ENCODE measurements around the gene PSEN1. TPM values are rescaled to one million over a fixed set of nuclear protein-coding genes. Genes with fewer than 3 reads are reported as not detected.

The PSEN1 gene
- total RNA-seq, 1 donor from 2014 or later = 41.1 TPM

DNA sequence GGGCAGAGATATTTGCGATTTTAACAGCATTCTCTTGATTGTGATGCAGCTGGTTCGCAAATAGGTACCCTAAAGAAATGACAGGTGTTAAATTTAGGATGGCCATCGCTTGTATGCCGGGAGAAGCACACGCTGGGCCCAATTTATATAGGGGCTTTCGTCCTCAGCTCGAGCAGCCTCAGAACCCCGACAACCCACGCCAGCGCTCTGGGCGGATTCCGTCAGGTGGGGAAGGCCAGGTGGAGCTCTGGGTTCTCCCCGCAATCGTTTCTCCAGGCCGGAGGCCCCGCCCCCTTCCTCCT is 271 bp upstream of the PSEN1 start:
- H3K27ac Mint-ChIP-seq = peak overlapping the region; percentile 100
- peaks cover 22% of the 10 kb centered on the region for H3K9me3 Mint-ChIP-seq
- H3K4me1 Mint-ChIP-seq (ENCODE audit: low read depth) = peaks cover 17% of the 10 kb centered on the region
- H3K27me3 Mint-ChIP-seq (ENCODE audit: insufficient read depth) = no peaks in the 10 kb centered on the region
- H3K4me3 Mint-ChIP-seq = peak overlapping the region; percentile 86
- peaks cover 23% of the 10 kb centered on the region for H3K36me3 Mint-ChIP-seq (ENCODE audit: low read depth)
- DNase-seq (ENCODE audit: low spot score) = no peak
- intact Hi-C loops (cut with micrococcal nuclease) = loop anchor here (1.0 to 10.0 kb wide), 9 partner anchors 78 to 1356 kb away; partner anchors contain the start of genes ALDH6A1, DCAF4, ISCA2 and LIN52

GRCh38 chr14:73140811-73141323 is 4.6 kb downstream of the PSEN1 start:
- H3K9me3 Mint-ChIP-seq = peaks cover 4% of the 10 kb centered on the region
- H3K27ac Mint-ChIP-seq = peak overlapping the region; percentile 49
- no peaks in the 10 kb centered on the region for H3K27me3 Mint-ChIP-seq (ENCODE audit: insufficient read depth)
- H3K4me1 Mint-ChIP-seq (ENCODE audit: low read depth) = peaks cover 30% of the 10 kb centered on the region
- intact Hi-C loops (cut with micrococcal nuclease) = no loop called here
- peaks cover 17% of the 10 kb centered on the region for H3K36me3 Mint-ChIP-seq (ENCODE audit: low read depth)
- H3K4me3 Mint-ChIP-seq = no peak overlapping the region
- no peak for DNase-seq (ENCODE audit: low spot score)

DNA sequence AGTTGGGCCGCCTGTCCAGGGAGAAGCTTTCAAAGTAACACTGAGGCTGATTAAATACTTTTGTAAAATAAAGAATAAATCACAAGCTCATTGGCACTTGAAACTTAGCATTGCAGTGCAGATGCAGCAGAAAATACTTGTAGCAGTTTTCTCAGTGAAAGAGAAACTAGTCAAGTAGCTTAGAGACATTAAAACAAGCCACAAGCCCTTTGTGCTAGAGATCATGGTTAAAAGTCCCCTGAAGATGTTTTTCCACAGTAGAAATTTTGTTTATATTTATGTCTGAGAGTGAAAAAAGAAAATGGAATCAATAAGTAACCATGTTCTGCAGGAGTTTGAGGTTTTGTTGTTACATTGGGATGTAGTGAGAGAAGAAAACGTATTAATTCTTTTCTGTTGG is 5.9 kb downstream of the PSEN1 start:
- no peak for DNase-seq (ENCODE audit: low spot score)
- Mint-ChIP-seq H3K27ac (peak overlapping the region; percentile 70), H3K4me3 (no peak overlapping the region), H3K27me3 (ENCODE audit: insufficient read depth) (no peaks in the 10 kb centered on the region), H3K9me3 (peaks cover 4% of the 10 kb centered on the region), H3K36me3 (ENCODE audit: low read depth) (peaks cover 14% of the 10 kb centered on the region), H3K4me1 (ENCODE audit: low read depth) (peaks cover 26% of the 10 kb centered on the region)
- intact Hi-C loops (cut with micrococcal nuclease) = no loop called here

- Mint-ChIP-seq H3K9me3 (peaks cover 4% of the 10 kb centered on the region), H3K27me3 (ENCODE audit: insufficient read depth) (no peaks in the 10 kb centered on the region), H3K4me1 (ENCODE audit: low read depth) (peaks cover 21% of the 10 kb centered on the region), H3K27ac (peak overlapping the region; percentile 28), H3K36me3 (ENCODE audit: low read depth) (peaks cover 11% of the 10 kb centered on the region), H3K4me3 (no peak overlapping the region)
- DNase-seq (ENCODE audit: low spot score) = no peak
- intact Hi-C loops (cut with micrococcal nuclease) = no loop called here
Observed at GRCh38 chr14:73143003-73143402, 6.7 kb downstream of the PSEN1 start.

DNA sequence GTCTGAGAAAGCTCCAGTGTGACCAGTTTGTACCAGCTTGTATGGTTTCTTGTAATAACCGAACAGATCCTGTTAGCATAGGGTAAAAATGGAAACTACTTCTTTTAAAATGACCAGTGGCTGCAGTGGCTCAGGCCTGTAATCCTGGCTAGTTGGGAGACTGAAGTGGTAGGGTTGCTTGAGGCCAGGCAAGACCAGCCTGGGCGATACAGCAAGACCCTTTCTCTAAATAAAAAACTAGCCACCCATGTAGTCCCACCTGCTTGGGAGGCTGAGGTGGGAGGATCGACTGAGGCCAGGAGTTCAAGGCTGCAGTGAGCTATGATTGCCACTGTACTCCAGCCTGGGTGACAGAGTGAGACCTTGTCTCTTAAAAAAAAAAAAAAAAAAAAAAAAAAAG is 7.3 kb downstream of the PSEN1 start:
- H3K36me3 Mint-ChIP-seq (ENCODE audit: low read depth) = peaks cover 15% of the 10 kb centered on the region
- intact Hi-C loops (cut with micrococcal nuclease) = no loop called here
- no peak overlapping the region for H3K27ac Mint-ChIP-seq
- peaks cover 21% of the 10 kb centered on the region for H3K4me1 Mint-ChIP-seq (ENCODE audit: low read depth)
- DNase-seq (ENCODE audit: low spot score) = no peak
- H3K9me3 Mint-ChIP-seq = peaks cover 4% of the 10 kb centered on the region
- H3K27me3 Mint-ChIP-seq (ENCODE audit: insufficient read depth) = no peaks in the 10 kb centered on the region
- H3K4me3 Mint-ChIP-seq = no peak overlapping the region

DNA sequence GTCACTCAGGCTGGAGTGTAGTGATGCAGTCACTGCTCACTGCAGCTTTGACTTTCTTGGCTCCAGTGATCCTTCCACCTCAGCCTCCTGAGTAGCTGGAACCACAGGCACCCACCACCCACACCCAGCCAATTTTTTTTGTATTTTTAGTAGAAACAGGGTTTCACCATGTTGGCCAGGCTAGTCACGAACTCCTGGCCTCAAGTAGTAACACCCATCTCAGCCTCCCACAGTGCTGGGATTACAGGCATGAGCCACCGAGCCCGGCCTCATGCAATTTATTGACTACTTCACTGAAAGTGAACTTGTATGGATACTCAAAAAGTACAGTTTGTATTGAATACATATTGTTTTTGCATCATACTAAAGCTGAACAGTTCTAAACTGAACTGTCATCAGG is 9.1 kb downstream of the PSEN1 start:
- no peak for DNase-seq (ENCODE audit: low spot score)
- intact Hi-C loops (cut with micrococcal nuclease) = no loop called here
- Mint-ChIP-seq H3K9me3 (peaks cover 4% of the 10 kb centered on the region), H3K4me1 (ENCODE audit: low read depth) (peaks cover 20% of the 10 kb centered on the region), H3K27me3 (ENCODE audit: insufficient read depth) (no peaks in the 10 kb centered on the region), H3K27ac (no peak overlapping the region), H3K4me3 (no peak overlapping the region), H3K36me3 (ENCODE audit: low read depth) (peaks cover 22% of the 10 kb centered on the region)

GRCh38 chr14:73146111-73146510 is 9.8 kb downstream of the PSEN1 start:
- H3K9me3 Mint-ChIP-seq = peaks cover under 1% of the 10 kb centered on the region
- intact Hi-C loops (cut with micrococcal nuclease) = no loop called here
- peak overlapping the region; percentile 12 for H3K27ac Mint-ChIP-seq
- H3K4me3 Mint-ChIP-seq = no peak overlapping the region
- H3K4me1 Mint-ChIP-seq (ENCODE audit: low read depth) = peaks cover 13% of the 10 kb centered on the region
- H3K27me3 Mint-ChIP-seq (ENCODE audit: insufficient read depth) = no peaks in the 10 kb centered on the region
- peaks cover 14% of the 10 kb centered on the region for H3K36me3 Mint-ChIP-seq (ENCODE audit: low read depth)
- no peak for DNase-seq (ENCODE audit: low spot score)

DNA sequence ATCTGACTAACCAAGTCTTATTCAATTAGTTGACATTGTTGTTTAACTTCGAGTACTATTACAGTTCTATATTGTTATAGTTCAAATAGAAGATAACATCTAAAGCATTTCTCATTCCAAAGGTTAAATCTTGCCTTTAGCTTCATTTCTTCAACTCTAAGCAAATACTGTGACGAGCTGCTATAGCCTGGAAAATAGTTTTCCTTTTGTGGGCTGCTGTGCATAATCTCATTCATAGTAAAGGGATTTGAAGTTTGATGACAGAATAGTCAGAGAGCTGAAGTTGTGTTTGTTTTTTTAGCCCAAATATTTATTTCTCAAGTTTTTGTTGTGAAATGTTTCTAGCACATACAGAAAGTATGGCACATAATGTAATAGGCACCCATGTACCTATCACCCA is 13.4 kb downstream of the PSEN1 start:
- intact Hi-C loops (cut with micrococcal nuclease) = no loop called here
- no peak overlapping the region for H3K27ac Mint-ChIP-seq

DNA sequence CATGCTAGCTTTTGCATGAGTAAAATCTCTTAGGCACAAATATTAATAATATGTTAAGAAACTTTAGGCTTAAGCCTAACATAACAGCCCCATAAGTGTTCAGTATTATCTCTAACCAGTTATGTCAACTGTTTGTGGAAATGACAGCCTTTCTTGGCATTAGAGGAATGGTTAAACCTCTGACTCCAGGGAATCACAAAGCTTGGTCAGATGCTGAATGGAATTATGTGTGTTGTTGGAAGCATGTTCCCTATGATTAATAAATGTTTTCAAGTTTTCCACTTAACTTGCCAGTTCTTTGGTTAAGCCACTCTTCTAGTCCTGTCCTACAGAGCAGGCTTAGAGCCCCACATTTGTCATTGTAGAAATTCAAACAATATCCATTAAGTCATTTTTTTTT is 17.0 kb downstream of the PSEN1 start:
- Mint-ChIP-seq H3K27me3 (ENCODE audit: insufficient read depth) (no peaks in the 10 kb centered on the region), H3K9me3 (no peaks in the 10 kb centered on the region), H3K27ac (no peak overlapping the region), H3K4me3 (no peak overlapping the region), H3K4me1 (ENCODE audit: low read depth) (no peaks in the 10 kb centered on the region), H3K36me3 (ENCODE audit: low read depth) (peaks cover 32% of the 10 kb centered on the region)
- no peak for DNase-seq (ENCODE audit: low spot score)
- intact Hi-C loops (cut with micrococcal nuclease) = no loop called here

More for the DNA sequence above, 13.4 kb downstream of the PSEN1 start:
- Mint-ChIP-seq H3K9me3 (no peaks in the 10 kb centered on the region), H3K4me3 (no peak overlapping the region), H3K27me3 (ENCODE audit: insufficient read depth) (no peaks in the 10 kb centered on the region), H3K4me1 (ENCODE audit: low read depth) (no peaks in the 10 kb centered on the region), H3K36me3 (ENCODE audit: low read depth) (peaks cover 24% of the 10 kb centered on the region)
- no peak for DNase-seq (ENCODE audit: low spot score)

DNA sequence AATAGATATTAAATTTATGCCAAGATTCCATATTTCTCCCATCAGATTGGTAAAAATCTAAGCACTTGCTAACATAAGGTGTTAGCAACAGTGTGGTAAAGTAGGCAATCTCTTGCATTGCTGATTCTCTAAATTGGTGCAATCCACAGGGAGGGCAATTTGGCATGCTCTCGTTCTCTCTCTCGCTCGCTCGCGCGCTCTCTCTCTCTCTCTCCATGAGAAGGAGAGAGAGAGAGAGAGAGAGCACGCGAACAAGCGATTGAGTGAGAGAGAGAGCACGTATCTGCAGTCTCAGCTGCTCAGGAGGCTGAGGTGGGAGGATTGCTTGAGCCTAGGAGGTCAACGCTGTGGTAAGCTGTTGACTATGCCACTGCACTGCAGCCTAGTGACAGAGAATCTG is 25.9 kb downstream of the PSEN1 start:
- peaks cover 44% of the 10 kb centered on the region for H3K36me3 Mint-ChIP-seq (ENCODE audit: low read depth)
- no peaks in the 10 kb centered on the region for H3K9me3 Mint-ChIP-seq
- H3K4me1 Mint-ChIP-seq (ENCODE audit: low read depth) = no peaks in the 10 kb centered on the region
- H3K27ac Mint-ChIP-seq = no peak overlapping the region
- DNase-seq (ENCODE audit: low spot score) = no peak
- no peaks in the 10 kb centered on the region for H3K27me3 Mint-ChIP-seq (ENCODE audit: insufficient read depth)
- intact Hi-C loops (cut with micrococcal nuclease) = no loop called here
- H3K4me3 Mint-ChIP-seq = no peak overlapping the region

- DNase-seq (ENCODE audit: low spot score) = no peak
- peaks cover 42% of the 10 kb centered on the region for H3K36me3 Mint-ChIP-seq (ENCODE audit: low read depth)
- H3K27me3 Mint-ChIP-seq (ENCODE audit: insufficient read depth) = no peaks in the 10 kb centered on the region
- H3K4me3 Mint-ChIP-seq = no peak overlapping the region
- no peaks in the 10 kb centered on the region for H3K9me3 Mint-ChIP-seq
- no peaks in the 10 kb centered on the region for H3K4me1 Mint-ChIP-seq (ENCODE audit: low read depth)
- no peak overlapping the region for H3K27ac Mint-ChIP-seq
- intact Hi-C loops (cut with micrococcal nuclease) = no loop called here
Observed at GRCh38 chr14:73166399-73166798, 30.1 kb downstream of the PSEN1 start.

- Mint-ChIP-seq H3K36me3 (ENCODE audit: low read depth) (peaks cover 45% of the 10 kb centered on the region), H3K4me1 (ENCODE audit: low read depth) (no peaks in the 10 kb centered on the region)
Observed at GRCh38 chr14:73167727-73168126, 31.4 kb downstream of the PSEN1 start.

GRCh38 chr14:73168274-73168673 is 32.0 kb downstream of the PSEN1 start:
- H3K27ac Mint-ChIP-seq = no peak overlapping the region
- H3K4me3 Mint-ChIP-seq = no peak overlapping the region
- intact Hi-C loops (cut with micrococcal nuclease) = no loop called here
- no peaks in the 10 kb centered on the region for H3K4me1 Mint-ChIP-seq (ENCODE audit: low read depth)
- no peaks in the 10 kb centered on the region for H3K27me3 Mint-ChIP-seq (ENCODE audit: insufficient read depth)
- DNase-seq (ENCODE audit: low spot score) = no peak
- no peaks in the 10 kb centered on the region for H3K9me3 Mint-ChIP-seq
- H3K36me3 Mint-ChIP-seq (ENCODE audit: low read depth) = peaks cover 49% of the 10 kb centered on the region

More at GRCh38 chr14:73167727-73168126, 31.4 kb downstream of the PSEN1 start:
- no peak for DNase-seq (ENCODE audit: low spot score)
- no peaks in the 10 kb centered on the region for H3K9me3 Mint-ChIP-seq
- H3K27me3 Mint-ChIP-seq (ENCODE audit: insufficient read depth) = no peaks in the 10 kb centered on the region
- H3K27ac Mint-ChIP-seq = no peak overlapping the region
- H3K4me3 Mint-ChIP-seq = no peak overlapping the region
- intact Hi-C loops (cut with micrococcal nuclease) = no loop called here

GRCh38 chr14:73168691-73169090 is 32.4 kb downstream of the PSEN1 start:
- DNase-seq (ENCODE audit: low spot score) = no peak
- no peaks in the 10 kb centered on the region for H3K4me1 Mint-ChIP-seq (ENCODE audit: low read depth)
- intact Hi-C loops (cut with micrococcal nuclease) = no loop called here
- no peaks in the 10 kb centered on the region for H3K27me3 Mint-ChIP-seq (ENCODE audit: insufficient read depth)
- peaks cover 49% of the 10 kb centered on the region for H3K36me3 Mint-ChIP-seq (ENCODE audit: low read depth)
- H3K4me3 Mint-ChIP-seq = no peak overlapping the region
- no peaks in the 10 kb centered on the region for H3K9me3 Mint-ChIP-seq
- H3K27ac Mint-ChIP-seq = no peak overlapping the region
